Small intestine (tissue), 7 donors: Measurements from ENCODE around the gene SPR. TPM values are rescaled to one million over a fixed set of nuclear protein-coding genes. Genes with fewer than 3 reads are reported as not detected.

ENCODE experiments used
- DNase-seq, 2 donors: peaks; one replicate each; pipeline versions ENCODE4 v3.0.0 to v3.0.0-alpha.2; 2013
- FAIRE-seq: peaks from 2 replicates; lab custom pipeline; 2012; peaks lifted over from hg19 to GRCh38; lab: Jason Lieb, UNC
- H3K27ac ChIP-seq, 3 donors: one replicate each; pipeline ENCODE4 v1.5.1; 2013; ENCODE audit warnings: low read length in 2 of 3, mild to moderate bottlenecking in 2 of 3, control low read depth in 1 of 3, inconsistent platforms in 1 of 3, low read depth in 1 of 3, moderate library complexity in 1 of 3
- H3K27me3 ChIP-seq, 3 donors: one replicate each; pipeline ENCODE4 v1.6.1; 2013; ENCODE audit warnings: low read length in 3 of 3, inconsistent platforms in 1 of 3; ENCODE audit not compliant: control insufficient read depth in 3 of 3, insufficient read depth in 3 of 3
- H3K36me3 ChIP-seq, 3 donors: one replicate each; pipeline ENCODE4 v1.6.1; 2013; ENCODE audit warnings: low read length in 3 of 3, inconsistent platforms in 1 of 3, low read depth in 1 of 3, mild to moderate bottlenecking in 1 of 3, moderate library complexity in 1 of 3; ENCODE audit not compliant: control insufficient read depth in 3 of 3, insufficient read depth in 2 of 3
- H3K4me1 ChIP-seq, 3 donors: one replicate each; pipeline ENCODE4 v1.6.1; 2013; ENCODE audit warnings: low read length in 2 of 3, inconsistent platforms in 1 of 3, low read depth in 1 of 3, mild to moderate bottlenecking in 1 of 3, moderate library complexity in 1 of 3; ENCODE audit not compliant: control insufficient read depth in 3 of 3, insufficient read depth in 2 of 3
- H3K4me3 ChIP-seq, 3 donors: one replicate each; pipeline ENCODE4 v1.5.1; 2013; ENCODE audit warnings: low read length in 3 of 3, control low read depth in 1 of 3, inconsistent platforms in 1 of 3, low read depth in 1 of 3, mild to moderate bottlenecking in 1 of 3, moderate library complexity in 1 of 3
- H3K9me3 ChIP-seq, 2 donors: one replicate each; pipeline ENCODE4 v1.6.1; 2013; ENCODE audit warnings: low read depth in 1 of 2, low read length in 1 of 2; ENCODE audit not compliant: control insufficient read depth in 2 of 2, insufficient read depth in 1 of 2
- WGBS, 3 donors: extraction: QIAGEN DNeasy Blood & Tissue Kit; methylation state at CpG; one replicate each; pipeline ENCODE4 v1.1.7; 2013; 5-methylcytosine and 5-hydroxymethylcytosine counted together
- polyA plus RNA-seq, 4 donors: library from polyadenylated mRNA; stranded (reverse) in 3 of 4; unstranded in 1 of 4; fragments of 200-250 nt in 3 of 4; fragments of 120-200 nt in 1 of 4; gene quantifications; one replicate each; pipeline versions ENCODE4 v1.2.1 to v1.2.3, GENCODE V29; 2013
- donor health status: healthy with polysubstance abuse.
- donor health status: control.
- donor health status: control.
- donor health status: Bipolar disorder and iron deficiency.
- donor health status: healthy.

The SPR gene
- polyA plus RNA-seq, 4 donors: 40.6 to 50.0 (median 44.4) TPM

DNA sequence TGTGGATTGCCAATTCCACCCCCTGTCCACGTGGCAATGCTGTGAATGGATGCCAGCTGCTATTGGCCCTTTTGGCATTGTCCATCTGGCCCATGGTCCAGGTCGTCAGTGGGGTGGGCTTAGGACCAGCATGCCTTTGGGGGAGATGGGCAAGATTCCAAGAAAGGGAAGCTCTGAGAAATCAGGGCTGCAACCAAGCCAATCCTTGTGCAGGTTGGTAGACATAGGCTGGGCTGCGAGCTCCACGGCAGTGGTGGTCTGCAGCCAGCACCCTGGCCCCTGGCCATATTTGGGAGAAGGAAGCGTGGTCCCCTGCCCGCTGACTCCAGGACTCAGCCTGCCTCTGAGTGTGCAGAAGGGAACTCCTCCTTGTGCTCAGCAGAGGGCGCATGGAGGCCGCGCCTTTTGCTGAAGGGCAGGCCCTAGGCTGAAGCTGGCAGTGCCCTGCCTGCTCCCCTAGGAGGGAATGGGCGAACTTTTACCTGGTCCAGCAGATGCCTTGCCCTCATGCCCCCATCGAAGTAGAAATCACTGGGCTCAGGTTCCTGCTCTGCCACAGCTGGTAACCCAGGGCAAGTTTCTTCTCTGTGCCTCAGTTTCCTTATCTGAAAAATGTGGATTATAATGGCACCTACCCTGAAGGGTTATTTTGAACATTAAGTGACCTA is 5.4 kb downstream of the SPR start:
- DNase-seq (peak; percentile 71 to 73), FAIRE-seq (no peak)
- H3K27ac ChIP-seq: no peak overlapping the region
- WGBS, 3 donors: 9 to 10% (median 9%) methylated on average over 11 of the region's 11 CpGs
- no peaks in the 10 kb centered on the region for H3K9me3 ChIP-seq
- peaks cover 0 to 8% (median 2%) of the 10 kb centered on the region in 3 donors for H3K27me3 ChIP-seq
- H3K36me3 ChIP-seq: peaks cover 0 to 27% (median 0%) of the 10 kb centered on the region in 3 donors
- H3K4me3 ChIP-seq: no peak overlapping the region
- H3K4me1 ChIP-seq: peaks cover 4 to 21% (median 4%) of the 10 kb centered on the region in 3 donors

DNA sequence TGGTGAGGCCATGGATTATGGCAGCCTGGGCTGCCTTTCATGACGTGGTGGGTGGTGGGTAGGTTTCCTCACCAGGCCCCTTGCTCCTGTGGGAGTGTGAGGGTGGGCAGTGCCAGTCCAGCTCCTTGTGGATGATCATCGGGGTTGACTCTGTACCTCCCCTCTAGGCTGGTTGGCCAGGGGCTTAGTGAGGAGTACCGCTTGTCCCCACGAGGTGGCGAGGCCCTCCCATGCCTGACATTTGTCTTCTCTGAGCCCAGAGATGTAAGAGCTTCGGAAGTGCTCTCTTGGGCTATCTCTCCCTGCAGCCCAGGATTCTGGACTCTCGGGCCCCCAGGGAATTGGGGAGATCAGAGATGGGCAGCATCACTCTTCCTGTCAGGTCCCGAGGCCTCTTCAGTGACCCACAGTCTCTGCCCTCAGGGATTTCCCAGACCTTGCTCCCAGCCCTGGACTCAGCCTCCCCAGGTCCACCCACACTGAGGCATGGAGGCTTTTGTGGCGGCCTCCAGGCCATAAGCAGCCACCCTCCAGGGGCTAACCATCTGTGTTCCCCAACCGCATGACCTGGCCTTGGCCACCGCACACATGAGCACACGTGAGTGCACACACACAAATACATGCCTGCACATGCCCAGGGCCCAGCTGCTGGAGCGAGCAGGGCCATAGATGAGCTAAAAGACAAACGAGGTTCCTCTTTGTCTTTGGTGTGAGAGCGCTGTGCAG is 6.5 kb downstream of the SPR start:
- Histone ChIP-seq H3K4me1 (peaks cover 0 to 12% (median 4%) of the 10 kb centered on the region in 3 donors), H3K4me3 (no peak overlapping the region), H3K27me3 (peaks cover 0 to 19% (median 2%) of the 10 kb centered on the region in 3 donors), H3K27ac (no peak overlapping the region), H3K9me3 (no peaks in the 10 kb centered on the region), H3K36me3 (peaks cover 0 to 24% (median 0%) of the 10 kb centered on the region in 3 donors)
- DNase-seq (peak; percentile 46 to 72), FAIRE-seq (no peak)
- WGBS, 3 donors: 47 to 51% (median 48%) methylated on average over 15 of the region's 15 CpGs

DNA sequence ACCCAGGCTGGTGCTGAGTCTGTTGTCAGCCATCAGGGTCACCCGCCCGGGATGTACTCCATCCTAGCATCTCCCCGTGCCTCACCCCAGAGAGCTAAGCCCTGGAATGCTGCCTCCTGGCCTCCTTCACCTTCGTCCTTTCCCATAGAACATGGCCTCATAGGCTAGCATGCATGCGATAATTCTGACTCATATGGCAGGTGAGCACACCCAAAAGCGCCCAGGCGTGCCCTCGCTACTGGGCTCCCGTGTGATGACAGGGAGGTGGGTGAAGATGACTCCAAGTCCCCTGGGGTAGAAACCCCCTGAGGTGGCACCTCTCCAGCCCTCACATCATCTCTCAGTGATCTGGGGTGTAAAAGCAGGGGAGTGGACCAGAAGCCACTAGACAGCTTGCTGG is 7.3 kb downstream of the SPR start:
- H3K4me3 ChIP-seq: no peak overlapping the region
- H3K9me3 ChIP-seq: no peaks in the 10 kb centered on the region
- H3K27me3 ChIP-seq: peaks cover 0 to 19% (median 2%) of the 10 kb centered on the region in 3 donors
- FAIRE-seq (no peak), DNase-seq (peak in 1 of 2 donors; percentile 57)
- peaks cover 0 to 22% (median 0%) of the 10 kb centered on the region in 3 donors for H3K36me3 ChIP-seq
- H3K27ac ChIP-seq: no peak overlapping the region
- H3K4me1 ChIP-seq: peaks cover 0 to 8% (median 1%) of the 10 kb centered on the region in 3 donors
- 29 to 74% (median 46%) methylated on average over 9 of the region's 9 CpGs for WGBS, 3 donors

DNA sequence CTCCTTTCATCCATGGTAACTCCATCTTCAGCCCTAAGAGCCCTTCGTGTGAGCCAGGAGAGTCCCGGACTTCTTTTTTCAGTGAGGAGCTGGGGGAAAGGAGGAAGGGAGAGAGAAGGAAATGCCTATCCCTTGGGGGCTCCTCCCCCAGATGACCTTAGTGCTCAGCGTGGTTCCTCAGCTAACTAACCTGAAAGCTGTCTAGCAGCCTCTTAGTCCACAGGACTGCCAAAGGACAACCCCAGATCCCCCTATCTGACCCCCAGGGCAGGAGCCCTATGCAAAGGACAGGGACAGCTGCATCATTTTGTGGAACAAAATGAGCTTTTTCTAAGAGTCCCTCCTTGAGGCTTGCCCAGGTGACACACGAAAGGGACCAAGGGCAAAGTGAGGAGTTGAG is 7.9 kb downstream of the SPR start:
- Histone ChIP-seq H3K4me1 (peaks cover 0 to 8% (median 0%) of the 10 kb centered on the region in 3 donors), H3K27me3 (peaks cover 0 to 19% (median 2%) of the 10 kb centered on the region in 3 donors), H3K27ac (no peak overlapping the region), H3K36me3 (peaks cover 0 to 20% (median 0%) of the 10 kb centered on the region in 3 donors), H3K9me3 (no peaks in the 10 kb centered on the region), H3K4me3 (no peak overlapping the region)
- 3 to 15% (median 13%) methylated on average over 4 of the region's 4 CpGs for WGBS, 3 donors
- no peak for FAIRE-seq
- no peak for DNase-seq

DNA sequence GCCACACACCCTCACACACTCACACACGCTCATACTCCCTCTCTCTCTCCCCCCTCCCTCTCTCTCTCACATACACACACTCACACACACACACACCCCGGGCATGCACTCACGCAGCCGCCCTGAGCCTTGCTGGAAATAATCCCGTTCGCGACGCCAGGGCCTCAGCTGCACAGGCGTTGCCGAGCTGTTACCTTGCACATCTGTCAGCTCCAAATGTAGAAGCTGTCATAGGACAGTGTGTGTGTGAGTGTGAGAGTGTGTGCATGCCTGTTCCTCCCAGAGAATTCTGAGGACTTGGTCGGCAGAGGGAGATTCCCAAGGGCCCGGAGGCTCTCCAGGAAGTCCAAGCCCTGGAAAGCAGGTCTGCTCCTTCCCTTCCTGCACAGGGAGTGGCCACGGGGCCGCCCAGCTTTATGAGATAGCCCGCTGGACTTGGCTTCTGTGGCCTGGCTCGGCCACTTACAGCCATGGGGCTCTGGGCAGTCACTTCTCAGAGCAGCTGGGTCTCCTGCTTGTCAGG is 8.6 kb downstream of the SPR start:
- Histone ChIP-seq H3K4me3 (no peak overlapping the region), H3K27ac (no peak overlapping the region), H3K9me3 (no peaks in the 10 kb centered on the region), H3K27me3 (peaks cover 0 to 19% (median 2%) of the 10 kb centered on the region in 3 donors), H3K36me3 (peaks cover 0 to 18% (median 0%) of the 10 kb centered on the region in 3 donors), H3K4me1 (peaks cover 0 to 8% (median 0%) of the 10 kb centered on the region in 3 donors)
- FAIRE-seq (no peak), DNase-seq (peak; percentile 72 to 81)
- 6 to 12% (median 7%) methylated on average over 16 of the region's 16 CpGs for WGBS, 3 donors

DNA sequence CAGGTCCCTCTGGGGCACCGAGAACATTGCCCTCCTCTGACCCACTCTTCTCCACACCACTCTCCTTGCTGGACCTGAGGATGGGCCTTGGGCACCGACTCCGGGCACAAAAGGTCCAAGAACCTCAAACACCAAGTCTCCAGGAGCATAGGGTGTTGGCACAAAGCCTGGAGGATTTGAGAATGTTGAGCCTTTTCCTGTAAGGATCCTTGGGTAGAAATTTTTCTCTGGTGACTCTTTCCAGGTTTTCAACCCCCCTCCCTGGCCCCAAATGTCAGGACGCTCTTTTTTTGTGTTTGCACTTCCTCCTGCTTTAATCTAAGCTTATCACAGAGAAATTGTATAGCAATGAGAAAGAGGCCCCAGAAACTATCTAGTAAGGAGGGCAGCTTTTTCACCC is 9.2 kb downstream of the SPR start:
- DNase-seq (no peak), FAIRE-seq (no peak)
- 51 to 76% (median 61%) methylated on average over 4 of the region's 4 CpGs for WGBS, 3 donors
- H3K36me3 ChIP-seq: peaks cover 0 to 12% (median 0%) of the 10 kb centered on the region in 3 donors
- H3K9me3 ChIP-seq: no peaks in the 10 kb centered on the region
- H3K27me3 ChIP-seq: peaks cover 0 to 23% (median 5%) of the 10 kb centered on the region in 3 donors
- H3K4me3 ChIP-seq: no peak overlapping the region
- H3K27ac ChIP-seq: no peak overlapping the region
- H3K4me1 ChIP-seq: peaks cover 0 to 8% (median 0%) of the 10 kb centered on the region in 3 donors

DNA sequence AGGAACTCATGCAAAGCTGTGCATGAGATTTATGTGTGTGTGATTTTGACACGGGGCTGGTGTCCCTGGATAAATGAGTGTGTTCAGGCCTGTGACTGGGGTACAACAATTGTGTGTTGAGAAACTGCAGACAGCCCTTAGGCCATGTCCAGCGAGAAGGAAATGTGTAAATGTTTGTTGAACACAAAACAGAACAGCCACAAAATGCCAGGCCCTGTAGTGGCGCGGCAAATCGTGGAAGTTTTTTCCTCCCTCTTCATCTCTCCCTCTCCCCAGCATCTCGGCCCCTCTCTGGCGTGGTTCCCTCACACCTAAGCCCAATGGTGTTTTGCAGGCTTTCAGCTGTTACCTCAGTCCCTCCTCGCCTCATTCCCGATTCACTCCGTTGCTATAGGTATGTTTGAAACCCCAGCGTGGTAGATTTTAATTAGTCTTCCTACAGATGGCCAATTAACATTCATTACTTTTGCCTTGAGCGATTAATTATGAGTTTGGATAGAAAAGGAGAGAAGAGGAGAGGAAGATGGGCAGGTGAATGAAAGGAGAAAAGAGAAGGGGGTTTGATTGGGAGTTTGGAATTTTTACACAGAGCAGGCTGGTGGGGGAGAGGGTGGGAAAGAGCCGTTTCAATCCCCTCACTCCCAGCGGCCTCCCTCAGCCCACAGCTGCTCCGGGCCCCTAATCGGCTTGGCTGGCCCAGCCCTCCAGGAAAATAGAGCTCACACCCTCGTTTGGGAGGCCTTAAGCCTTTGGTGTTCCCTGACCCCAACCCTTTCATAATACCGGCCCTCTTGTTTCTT is 10.8 kb downstream of the SPR start:
- Histone ChIP-seq H3K4me1 (peaks cover 0 to 6% (median 0%) of the 10 kb centered on the region in 3 donors), H3K4me3 (no peak overlapping the region), H3K27ac (no peak overlapping the region), H3K36me3 (no peaks in the 10 kb centered on the region), H3K27me3 (peaks cover 0 to 32% (median 8%) of the 10 kb centered on the region in 3 donors), H3K9me3 (no peaks in the 10 kb centered on the region)
- DNase-seq: no peak
- 65 to 82% (median 80%) methylated on average over 18 of the region's 18 CpGs for WGBS, 3 donors
- no peak for FAIRE-seq

DNA sequence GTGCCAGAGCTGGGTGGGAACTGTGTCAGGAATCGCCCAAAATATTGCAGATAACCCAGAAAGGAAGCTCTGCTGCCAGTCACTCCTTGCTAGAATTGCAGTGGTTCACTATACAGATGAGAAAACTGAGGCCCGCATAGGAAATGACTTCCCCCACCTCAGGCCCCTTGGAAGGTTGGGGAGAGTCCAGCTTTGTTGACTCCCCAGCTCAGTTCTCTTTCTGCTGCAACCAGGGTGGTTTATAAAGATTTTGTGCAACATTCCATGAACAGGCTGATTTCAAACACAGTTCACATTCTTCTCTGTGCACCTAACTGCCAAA is 11.3 kb downstream of the SPR start:
- Histone ChIP-seq H3K4me1 (no peaks in the 10 kb centered on the region), H3K9me3 (no peaks in the 10 kb centered on the region), H3K36me3 (no peaks in the 10 kb centered on the region), H3K27me3 (peaks cover 0 to 36% (median 8%) of the 10 kb centered on the region in 3 donors), H3K27ac (no peak overlapping the region), H3K4me3 (no peak overlapping the region)
- 78 to 84% (median 79%) methylated on average over 2 of the region's 2 CpGs for WGBS, 3 donors
- DNase-seq: no peak
- FAIRE-seq: no peak
